HFFc6 (cell line): ENCODE data around the gene TFF3. TPM values are rescaled to one million over a fixed set of nuclear protein-coding genes. Genes with fewer than 3 reads are reported as not detected.

Experiments
- DNase-seq: peaks from one replicate; pipeline ENCODE4 v3.0.0-alpha.2; 2018
- H3K27ac Mint-ChIP-seq: 2 replicates; pipeline ENCODE4 v1.8.0; 2020; ENCODE audit warnings: mild to moderate bottlenecking, mixed read lengths
- H3K27me3 Mint-ChIP-seq: 2 replicates; pipeline ENCODE4 v1.8.0; 2021; ENCODE audit warnings: mild to moderate bottlenecking, moderate library complexity, mixed read lengths; ENCODE audit not compliant: insufficient read depth
- H3K36me3 Mint-ChIP-seq: 2 replicates; pipeline ENCODE4 v1.8.0; 2021; ENCODE audit warnings: low read depth, mixed read lengths
- H3K4me1 Mint-ChIP-seq: 2 replicates; pipeline ENCODE4 v1.8.0; 2020; ENCODE audit warnings: low read depth, mixed read lengths
- H3K4me3 Mint-ChIP-seq: 2 replicates; pipeline ENCODE4 v1.8.0; 2020; ENCODE audit warnings: mild to moderate bottlenecking, moderate library complexity, mixed read lengths
- H3K9me3 Mint-ChIP-seq: 2 replicates; pipeline ENCODE4 v1.8.0; 2020; ENCODE audit warnings: mild to moderate bottlenecking, mixed read lengths
- total RNA-seq, 6 experiments: library from RNA; stranded (reverse); fragmentation: NEBNext Ultra II Directional; extraction: Animal tissue kit (Norgen Biotek cat#: 25700); gene quantifications; 2 replicates in 1 of 6; 3 replicates in 5 of 6; pipeline ENCODE4 v1.2.3, GENCODE V29; 2021
- TF ChIP-seq, protein P1 (sequence below): fragments of 200-600 bp; sonication (generic); IDR thresholded peaks from 2 replicates; pipeline ENCODE4 v1.5.0; 2021; ENCODE audit warnings: antibody characterized with exemption, mild to moderate bottlenecking

TFF3 gene
- total RNA-seq, 6 experiments from 2014 or later = not detected

DNA sequence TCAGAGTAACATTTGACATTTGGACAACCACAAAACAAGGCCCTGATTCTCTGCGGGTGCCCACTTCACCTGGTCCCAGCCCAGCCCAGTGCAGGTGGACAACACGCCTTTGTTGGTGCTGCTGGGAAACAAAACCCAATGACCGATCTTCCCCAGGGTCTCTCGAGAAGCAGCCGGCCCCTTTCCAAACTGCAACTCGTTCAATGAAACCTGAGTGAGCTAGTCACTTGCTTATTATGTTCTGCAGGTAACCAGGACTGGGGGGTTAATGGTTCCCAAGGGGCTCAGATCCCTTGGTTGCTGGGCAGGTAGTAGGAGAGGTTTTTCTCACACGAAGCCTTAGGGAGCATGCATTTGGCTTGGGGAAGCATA is 53.4 kb downstream of the TFF3 start:
- Mint-ChIP-seq H3K9me3 (peaks cover 9% of the 10 kb centered on the region), H3K27ac (no peak overlapping the region), H3K4me3 (no peak overlapping the region), H3K4me1 (no peaks in the 10 kb centered on the region), H3K27me3 (peaks cover 3% of the 10 kb centered on the region; the same call in 1 of the 2 replicates), H3K36me3 (peaks cover 4% of the 10 kb centered on the region; the same call in 1 of the 2 replicates)
- TF ChIP-seq, protein P1, sequence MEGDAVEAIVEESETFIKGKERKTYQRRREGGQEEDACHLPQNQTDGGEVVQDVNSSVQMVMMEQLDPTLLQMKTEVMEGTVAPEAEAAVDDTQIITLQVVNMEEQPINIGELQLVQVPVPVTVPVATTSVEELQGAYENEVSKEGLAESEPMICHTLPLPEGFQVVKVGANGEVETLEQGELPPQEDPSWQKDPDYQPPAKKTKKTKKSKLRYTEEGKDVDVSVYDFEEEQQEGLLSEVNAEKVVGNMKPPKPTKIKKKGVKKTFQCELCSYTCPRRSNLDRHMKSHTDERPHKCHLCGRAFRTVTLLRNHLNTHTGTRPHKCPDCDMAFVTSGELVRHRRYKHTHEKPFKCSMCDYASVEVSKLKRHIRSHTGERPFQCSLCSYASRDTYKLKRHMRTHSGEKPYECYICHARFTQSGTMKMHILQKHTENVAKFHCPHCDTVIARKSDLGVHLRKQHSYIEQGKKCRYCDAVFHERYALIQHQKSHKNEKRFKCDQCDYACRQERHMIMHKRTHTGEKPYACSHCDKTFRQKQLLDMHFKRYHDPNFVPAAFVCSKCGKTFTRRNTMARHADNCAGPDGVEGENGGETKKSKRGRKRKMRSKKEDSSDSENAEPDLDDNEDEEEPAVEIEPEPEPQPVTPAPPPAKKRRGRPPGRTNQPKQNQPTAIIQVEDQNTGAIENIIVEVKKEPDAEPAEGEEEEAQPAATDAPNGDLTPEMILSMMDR = no peak
- DNase-seq = no peak

Other genes starting within 250 kb of the TFF3 start
- not detected for gene UMODL1, start 244.1 kb downstream of the TFF3 start, total RNA-seq
- not detected for gene ABCG1, start 96.3 kb downstream of the TFF3 start, total RNA-seq
- gene TFF2, start 35.6 kb upstream of the TFF3 start, total RNA-seq = not detected
- gene TFF1, start 51.1 kb upstream of the TFF3 start, total RNA-seq = not detected
- gene TMPRSS3, start 80.6 kb upstream of the TFF3 start, total RNA-seq = not detected
- not detected for gene UBASH3A, start 88.5 kb upstream of the TFF3 start, total RNA-seq
- gene RSPH1, start 180.8 kb upstream of the TFF3 start, total RNA-seq = not detected
- not detected for gene SLC37A1, start 198.4 kb upstream of the TFF3 start, total RNA-seq